Measurements from ENCODE around the gene ATP5F1E. TPM values are rescaled to one million over a fixed set of nuclear protein-coding genes. Genes with fewer than 3 reads are reported as not detected.

Gene ATP5F1E
- 10 to 100 TPM; 86.1 to 99.3 (median 95.0) TPM for total RNA-seq

GRCh38 chr20:59032023-59032712 lies at the start of gene ATP5F1E:
ATP5F1E (minus strand) TSS chr20:59032335; CDS start chr20:59032251, 84 bp downstream.
- ATAC-seq (peak; percentile 97 to 98), DNase-seq (peak; percentile 96)
- Mint-ChIP-seq H3K9me3 (no peaks in the 10 kb centered on the region), H3K4me1 (ENCODE audit: low read depth) (peaks cover 66% of the 10 kb centered on the region), H3K36me3 (ENCODE audit: insufficient read depth) (peaks cover 58% of the 10 kb centered on the region), H3K27me3 (ENCODE audit: low read depth) (no peaks in the 10 kb centered on the region), H3K4me3 (peak within 1 kb of the TSS; percentile 94)

GRCh38 chr20:59081036-59081435 lies 48.9 kb upstream of the ATP5F1E start:
- H3K36me3 Mint-ChIP-seq (ENCODE audit: insufficient read depth) = no peaks in the 10 kb centered on the region
- no peak for ATAC-seq
- H3K4me3 Mint-ChIP-seq = no peak overlapping the region

GRCh38 chr20:59078231-59078630 lies 46.1 kb upstream of the ATP5F1E start:
- peak; percentile 42 to 78 for ATAC-seq
- Mint-ChIP-seq H3K4me1 (ENCODE audit: low read depth) (peaks cover 19% of the 10 kb centered on the region), H3K27me3 (ENCODE audit: low read depth) (peaks cover 10% of the 10 kb centered on the region)

More at GRCh38 chr20:59081036-59081435, 48.9 kb upstream of the ATP5F1E start:
- peaks cover 10% of the 10 kb centered on the region for H3K27me3 Mint-ChIP-seq (ENCODE audit: low read depth)
- DNase-seq = no peak
- peaks cover 4% of the 10 kb centered on the region for H3K4me1 Mint-ChIP-seq (ENCODE audit: low read depth)
- no peaks in the 10 kb centered on the region for H3K9me3 Mint-ChIP-seq

GRCh38 chr20:59077705-59078104 lies 45.6 kb upstream of the ATP5F1E start:
- ATAC-seq = no peak
- Mint-ChIP-seq H3K9me3 (no peaks in the 10 kb centered on the region), H3K4me3 (no peak overlapping the region), H3K36me3 (ENCODE audit: insufficient read depth) (no peaks in the 10 kb centered on the region), H3K4me1 (ENCODE audit: low read depth) (peaks cover 19% of the 10 kb centered on the region), H3K27me3 (ENCODE audit: low read depth) (peaks cover 10% of the 10 kb centered on the region)
- no peak for DNase-seq

More at GRCh38 chr20:59078231-59078630, 46.1 kb upstream of the ATP5F1E start:
- H3K36me3 Mint-ChIP-seq (ENCODE audit: insufficient read depth) = no peaks in the 10 kb centered on the region
- no peak overlapping the region for H3K4me3 Mint-ChIP-seq
- no peak for DNase-seq
- no peaks in the 10 kb centered on the region for H3K9me3 Mint-ChIP-seq

- no peak for DNase-seq
- Mint-ChIP-seq H3K4me3 (no peak overlapping the region), H3K27me3 (ENCODE audit: low read depth) (peaks cover 6% of the 10 kb centered on the region), H3K4me1 (ENCODE audit: low read depth) (peaks cover 19% of the 10 kb centered on the region), H3K36me3 (ENCODE audit: insufficient read depth) (no peaks in the 10 kb centered on the region), H3K9me3 (no peaks in the 10 kb centered on the region)
- no peak for ATAC-seq
These were observed 43.9 kb upstream of the ATP5F1E start for GRCh38 chr20:59075934-59076508.

GRCh38 chr20:59074456-59074855 lies 42.3 kb upstream of the ATP5F1E start:
- H3K27me3 Mint-ChIP-seq (ENCODE audit: low read depth) = peaks cover 6% of the 10 kb centered on the region
- H3K4me1 Mint-ChIP-seq (ENCODE audit: low read depth) = peaks cover 19% of the 10 kb centered on the region
- DNase-seq = no peak

GRCh38 chr20:59073582-59073981 lies 41.4 kb upstream of the ATP5F1E start:
- peaks cover 19% of the 10 kb centered on the region for H3K4me1 Mint-ChIP-seq (ENCODE audit: low read depth)
- peaks cover 4% of the 10 kb centered on the region for H3K27me3 Mint-ChIP-seq (ENCODE audit: low read depth)
- H3K36me3 Mint-ChIP-seq (ENCODE audit: insufficient read depth) = no peaks in the 10 kb centered on the region
- H3K4me3 Mint-ChIP-seq = no peak overlapping the region
- no peak for DNase-seq
- no peaks in the 10 kb centered on the region for H3K9me3 Mint-ChIP-seq
- no peak for ATAC-seq

More at GRCh38 chr20:59074456-59074855, 42.3 kb upstream of the ATP5F1E start:
- ATAC-seq = peak; percentile 62 to 78
- Mint-ChIP-seq H3K36me3 (ENCODE audit: insufficient read depth) (no peaks in the 10 kb centered on the region), H3K9me3 (no peaks in the 10 kb centered on the region), H3K4me3 (no peak overlapping the region)

- DNase-seq (no peak), ATAC-seq (no peak)
- Mint-ChIP-seq H3K4me3 (no peak overlapping the region), H3K36me3 (ENCODE audit: insufficient read depth) (no peaks in the 10 kb centered on the region), H3K9me3 (no peaks in the 10 kb centered on the region), H3K27me3 (ENCODE audit: low read depth) (no peaks in the 10 kb centered on the region), H3K4me1 (ENCODE audit: low read depth) (peaks cover 16% of the 10 kb centered on the region)
These were observed 39.1 kb upstream of the ATP5F1E start for GRCh38 chr20:59071216-59071615.

- Mint-ChIP-seq H3K4me3 (no peak overlapping the region), H3K36me3 (ENCODE audit: insufficient read depth) (no peaks in the 10 kb centered on the region), H3K9me3 (no peaks in the 10 kb centered on the region), H3K27me3 (ENCODE audit: low read depth) (no peaks in the 10 kb centered on the region), H3K4me1 (ENCODE audit: low read depth) (peaks cover 4% of the 10 kb centered on the region)
- no peak for DNase-seq
- ATAC-seq = no peak
These were observed 36.9 kb upstream of the ATP5F1E start for GRCh38 chr20:59069026-59069425.

GRCh38 chr20:59068534-59068933 lies 36.4 kb upstream of the ATP5F1E start:
- no peaks in the 10 kb centered on the region for H3K27me3 Mint-ChIP-seq (ENCODE audit: low read depth)
- H3K36me3 Mint-ChIP-seq (ENCODE audit: insufficient read depth) = no peaks in the 10 kb centered on the region
- DNase-seq = no peak
- ATAC-seq = no peak
- no peak overlapping the region for H3K4me3 Mint-ChIP-seq
- no peaks in the 10 kb centered on the region for H3K4me1 Mint-ChIP-seq (ENCODE audit: low read depth)
- no peaks in the 10 kb centered on the region for H3K9me3 Mint-ChIP-seq

- H3K27me3 Mint-ChIP-seq (ENCODE audit: low read depth) = peaks cover 5% of the 10 kb centered on the region
- no peaks in the 10 kb centered on the region for H3K36me3 Mint-ChIP-seq (ENCODE audit: insufficient read depth)
- ATAC-seq (no peak), DNase-seq (no peak)
- H3K9me3 Mint-ChIP-seq = no peaks in the 10 kb centered on the region
- H3K4me3 Mint-ChIP-seq = no peak overlapping the region
- H3K4me1 Mint-ChIP-seq (ENCODE audit: low read depth) = no peaks in the 10 kb centered on the region
These were observed 32.1 kb upstream of the ATP5F1E start for GRCh38 chr20:59064214-59064722.

GRCh38 chr20:59063358-59064213 lies 31.5 kb upstream of the ATP5F1E start:
- H3K4me1 Mint-ChIP-seq (ENCODE audit: low read depth) = no peaks in the 10 kb centered on the region
- DNase-seq (no peak), ATAC-seq (no peak)
- no peak overlapping the region for H3K4me3 Mint-ChIP-seq
- H3K27me3 Mint-ChIP-seq (ENCODE audit: low read depth) = peaks cover 5% of the 10 kb centered on the region
- no peaks in the 10 kb centered on the region for H3K9me3 Mint-ChIP-seq
- no peaks in the 10 kb centered on the region for H3K36me3 Mint-ChIP-seq (ENCODE audit: insufficient read depth)

GRCh38 chr20:59062081-59062480 lies 29.9 kb upstream of the ATP5F1E start:
- H3K4me1 Mint-ChIP-seq (ENCODE audit: low read depth) = no peaks in the 10 kb centered on the region
- no peak overlapping the region for H3K4me3 Mint-ChIP-seq
- no peak for DNase-seq
- no peaks in the 10 kb centered on the region for H3K9me3 Mint-ChIP-seq
- ATAC-seq = no peak
- no peaks in the 10 kb centered on the region for H3K36me3 Mint-ChIP-seq (ENCODE audit: insufficient read depth)
- peaks cover 5% of the 10 kb centered on the region for H3K27me3 Mint-ChIP-seq (ENCODE audit: low read depth)

- H3K36me3 Mint-ChIP-seq (ENCODE audit: insufficient read depth) = no peaks in the 10 kb centered on the region
- no peaks in the 10 kb centered on the region for H3K9me3 Mint-ChIP-seq
- no peak overlapping the region for H3K4me3 Mint-ChIP-seq
- DNase-seq = no peak
- H3K27me3 Mint-ChIP-seq (ENCODE audit: low read depth) = peaks cover 24% of the 10 kb centered on the region
- no peak for ATAC-seq
- no peaks in the 10 kb centered on the region for H3K4me1 Mint-ChIP-seq (ENCODE audit: low read depth)
These were observed 23.2 kb upstream of the ATP5F1E start for GRCh38 chr20:59055302-59055701.

Data from activated T-cell treated with anti-CD3 and anti-CD28 coated beads, Interleukin-2, amount 50 U/mL, for 4 hours (primary cell).